GM19193 (cell line): Measurements from ENCODE around the gene KCNMA1.

Source experiments
- POLR2A ChIP-seq: IDR thresholded peaks from 4 replicates; pipeline ENCODE4 v1.6.1; 2011; ENCODE audit not compliant: insufficient read depth, insufficient read length; ENCODE audit errors: extremely low read depth

Gene KCNMA1

DNA sequence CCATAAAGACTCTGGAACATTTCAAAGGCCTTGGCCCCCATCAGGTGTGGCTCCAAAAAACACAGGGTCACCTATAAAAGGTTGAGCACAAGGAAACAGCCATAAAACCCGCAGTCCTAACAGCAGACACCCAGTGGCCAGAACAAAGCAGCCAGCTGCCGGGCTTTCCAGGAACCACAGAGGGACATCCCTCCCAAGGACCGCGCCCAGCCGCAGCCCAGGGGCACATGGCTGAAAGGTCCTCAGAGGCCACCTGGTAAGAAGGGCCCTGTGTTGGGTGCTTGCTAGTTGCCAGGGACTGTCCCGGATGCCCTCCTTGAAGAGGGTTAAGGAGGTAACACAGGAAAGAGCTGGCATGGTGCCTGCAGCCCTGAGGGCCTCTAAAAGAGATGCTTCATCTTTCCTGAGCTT lies 32.7 kb downstream of the KCNMA1 start:
- no peak for TF ChIP-seq POLR2A

- no peak for TF ChIP-seq POLR2A
Measured at GRCh38 chr10:77604063-77604462, 33.5 kb downstream of the KCNMA1 start.

- TF ChIP-seq POLR2A, result no peak
Measured at GRCh38 chr10:77603534-77603927, 34.1 kb downstream of the KCNMA1 start.

DNA sequence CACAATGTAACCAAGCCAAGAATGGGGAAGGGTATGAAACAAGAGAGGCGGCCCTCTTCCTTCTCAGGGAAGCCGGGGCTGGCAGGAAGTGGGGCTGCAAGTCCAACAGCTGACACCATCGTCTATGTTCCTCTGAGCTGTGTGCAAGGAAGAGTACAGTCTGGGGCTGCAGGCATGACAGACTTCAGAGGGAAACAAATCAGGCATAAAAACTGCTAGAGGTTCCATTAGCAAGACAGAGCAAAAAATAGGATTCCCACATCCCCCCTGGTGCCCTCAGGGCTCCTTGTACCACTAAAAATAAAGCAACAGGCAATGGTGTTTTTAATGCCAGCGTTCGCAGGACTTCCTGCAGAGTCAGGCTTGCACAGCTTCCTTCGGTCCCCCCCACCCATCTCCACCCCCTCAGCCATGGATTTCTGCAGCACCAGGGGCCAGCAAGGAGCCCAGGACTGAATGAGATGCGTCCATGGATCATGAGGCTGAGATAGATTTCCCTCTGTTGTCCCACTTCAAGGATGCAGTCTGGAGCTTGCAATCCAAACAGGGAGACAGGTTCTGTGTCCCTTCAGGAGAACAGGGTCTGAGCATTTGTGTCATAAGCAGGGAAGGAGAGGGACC lies 34.6 kb downstream of the KCNMA1 start:
- TF ChIP-seq POLR2A, result no peak

- TF ChIP-seq POLR2A, result no peak
Measured at GRCh38 chr10:77602231-77602912, 35.2 kb downstream of the KCNMA1 start.

- TF ChIP-seq POLR2A, result no peak
Measured at GRCh38 chr10:77601488-77601887, 36.1 kb downstream of the KCNMA1 start.

DNA sequence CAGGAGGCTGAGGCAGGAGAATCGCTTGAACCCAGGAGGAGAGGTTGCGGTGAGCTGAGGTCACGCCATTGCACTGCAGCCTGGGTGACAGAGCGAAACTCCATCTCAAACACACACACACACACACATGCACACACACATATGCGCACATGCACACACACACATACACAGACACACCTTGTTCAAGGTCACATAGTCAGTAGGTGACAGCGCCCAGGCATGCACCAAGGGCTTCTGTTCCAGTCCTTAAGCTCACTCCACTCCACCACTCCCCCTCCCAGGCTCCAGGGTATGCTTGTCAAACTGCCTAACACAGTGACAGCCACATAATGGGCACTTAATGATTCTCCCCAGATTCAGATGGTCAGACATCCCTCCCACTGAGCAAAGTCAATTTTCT lies 37.0 kb downstream of the KCNMA1 start:
- no peak for TF ChIP-seq POLR2A

GRCh38 chr10:77599651-77600050 lies 38.0 kb downstream of the KCNMA1 start:
- no peak for TF ChIP-seq POLR2A

GRCh38 chr10:77598606-77599005 lies 39.0 kb downstream of the KCNMA1 start:
- TF ChIP-seq POLR2A, result no peak

GRCh38 chr10:77597560-77597959 lies 40.0 kb downstream of the KCNMA1 start:
- TF ChIP-seq POLR2A, result no peak

DNA sequence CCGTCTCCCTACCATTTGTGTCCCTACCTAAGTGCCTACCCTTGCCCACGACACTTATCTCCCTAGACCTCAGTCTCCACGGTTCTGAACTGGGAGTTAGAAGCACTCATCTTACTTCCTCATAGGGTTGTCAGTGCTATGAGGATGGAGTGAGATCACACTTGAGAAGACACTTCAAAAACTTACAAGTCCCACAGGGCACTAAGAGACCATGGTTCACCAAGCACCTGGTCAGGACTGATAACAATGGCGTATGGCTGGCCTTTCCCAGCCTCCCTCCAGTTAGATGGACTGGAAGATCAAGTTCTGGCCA lies 43.2 kb downstream of the KCNMA1 start:
- TF ChIP-seq POLR2A, result no peak

DNA sequence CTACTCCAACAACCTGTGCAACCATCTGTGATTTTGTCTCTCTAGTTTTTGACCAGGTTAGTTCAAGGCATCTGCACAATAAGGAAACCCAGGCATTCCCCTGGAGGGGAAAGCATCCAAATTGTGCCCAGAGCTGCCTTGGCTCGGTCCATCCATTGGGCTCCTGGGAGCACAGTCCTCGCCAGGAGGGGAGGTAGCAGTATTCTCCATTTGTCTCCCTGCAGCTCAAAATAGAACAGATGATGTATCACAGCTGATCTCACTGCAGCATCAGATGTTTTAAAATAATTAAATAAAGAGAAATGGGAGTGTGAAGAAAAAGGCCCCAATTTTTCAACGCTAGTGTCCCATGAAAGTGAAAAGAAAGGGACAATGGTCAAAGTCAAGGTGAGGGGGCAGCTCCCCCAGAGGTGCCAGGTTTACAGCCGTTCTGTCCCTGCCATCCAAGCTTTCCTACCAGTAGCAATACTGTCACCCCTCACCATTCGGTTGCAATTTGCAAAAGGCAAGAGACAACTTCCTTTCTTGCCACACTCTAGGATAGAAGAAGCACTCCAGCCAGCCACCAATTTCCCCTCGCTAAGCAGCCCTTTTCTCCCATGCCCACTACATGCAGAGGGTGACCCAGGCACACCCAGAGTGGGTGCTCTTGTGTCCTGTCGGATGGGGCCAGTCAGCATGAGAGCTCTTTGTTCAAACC lies 43.7 kb downstream of the KCNMA1 start:
- no peak for TF ChIP-seq POLR2A

- TF ChIP-seq POLR2A, result no peak
Measured at GRCh38 chr10:77592946-77593636, 44.5 kb downstream of the KCNMA1 start.

GRCh38 chr10:77592510-77592909 lies 45.1 kb downstream of the KCNMA1 start:
- no peak for TF ChIP-seq POLR2A

DNA sequence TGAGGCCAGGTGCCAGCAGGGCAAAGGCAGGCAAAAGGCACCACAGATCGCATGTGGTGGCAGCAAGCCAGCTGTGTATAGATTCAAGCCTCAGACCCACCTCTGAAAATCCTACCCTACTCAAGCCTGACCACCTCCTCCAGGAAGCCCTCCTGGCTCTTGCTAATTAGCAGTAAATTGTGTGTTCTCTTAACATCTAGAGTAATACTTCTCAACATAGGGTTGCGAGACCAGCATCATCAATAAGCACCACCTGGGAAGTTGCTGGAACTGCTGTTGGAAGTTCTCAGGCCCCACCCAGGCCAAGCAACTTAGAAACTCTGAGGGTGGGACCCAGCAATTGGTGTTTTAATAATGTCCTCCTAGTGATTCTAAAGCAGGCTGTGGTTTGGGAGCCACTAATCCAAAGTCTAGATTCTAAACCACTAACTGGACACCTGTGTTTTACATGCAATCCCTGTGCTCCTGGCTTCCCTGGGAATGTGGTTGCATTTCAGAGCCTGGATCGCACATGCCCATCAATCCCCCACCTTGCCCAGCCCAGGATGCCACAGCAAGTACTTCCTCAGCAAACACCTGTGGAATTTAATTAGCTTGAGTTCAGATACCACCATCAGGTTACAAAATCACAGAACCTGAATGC lies 46.2 kb downstream of the KCNMA1 start:
- no peak for TF ChIP-seq POLR2A
